Measurements from ENCODE around the gene KRT72. TPM values are rescaled to one million over a fixed set of nuclear protein-coding genes. Genes with fewer than 3 reads are reported as not detected.

The KRT72 gene
- total and polyA plus RNA-seq, 4 donors, result 0.10 to 0.51 (median 0.20) TPM

GRCh38 chr12:52575948-52576347 is 25.3 kb downstream of the KRT72 start:
- no peak overlapping the region for H3K4me3 ChIP-seq (ENCODE audit: low read depth, low read length)
- H3K36me3 ChIP-seq (ENCODE audit: control insufficient read depth, insufficient read depth, low read length), result no peaks in the 10 kb centered on the region
- H3K27me3 ChIP-seq (ENCODE audit: control insufficient read depth, insufficient read depth, low read length), result no peaks in the 10 kb centered on the region
- H3K9me3 ChIP-seq (ENCODE audit: control insufficient read depth, insufficient read depth, low read length), result no peaks in the 10 kb centered on the region
- H3K4me1 ChIP-seq (ENCODE audit: control insufficient read depth, insufficient read depth, low read length), result peaks cover 3% of the 10 kb centered on the region
- no peak overlapping the region for H3K27ac ChIP-seq (ENCODE audit: low read depth, low read length)
- DNase-seq (ENCODE audit: low read depth in 4 of 6, low spot score in 6 of 6), result no peak
- 75% methylated on average over 3 of the region's 3 CpGs for WGBS (ENCODE audit: insufficient coverage)

- no peak overlapping the region for H3K27ac ChIP-seq (ENCODE audit: low read depth, low read length)
Measured at GRCh38 chr12:52575256-52575655, 26.0 kb downstream of the KRT72 start.

DNA sequence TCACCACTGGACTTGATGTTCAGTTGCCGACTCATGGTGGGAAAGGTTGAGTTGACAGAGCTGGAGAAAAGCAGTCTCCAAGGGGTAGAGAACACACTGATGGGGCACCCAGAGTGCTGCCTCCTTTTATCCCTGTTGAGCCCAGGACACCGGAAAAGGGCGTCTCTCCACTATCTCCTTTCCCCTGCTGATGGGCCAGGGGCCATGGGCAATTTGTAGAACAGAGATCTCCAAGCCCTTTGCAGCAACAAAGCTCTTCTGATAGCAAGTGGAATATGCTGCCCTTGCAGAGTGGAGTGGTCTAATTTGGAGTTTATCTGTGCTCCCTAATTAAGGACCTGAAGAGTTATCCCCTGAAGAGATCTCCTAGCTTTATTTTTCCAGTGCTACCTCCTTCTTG is 27.5 kb downstream of the KRT72 start, which contains the start of gene KRT74:
Gene KRT74, minus strand, starts transcription at position 101 of the 400 bp plus-strand sequence. Its CDS starts 66 bp downstream, at position 35.
- Histone ChIP-seq H3K4me1 (ENCODE audit: control insufficient read depth, insufficient read depth, low read length) (no peaks in the 10 kb centered on the region), H3K9me3 (ENCODE audit: control insufficient read depth, insufficient read depth, low read length) (no peaks in the 10 kb centered on the region), H3K27me3 (ENCODE audit: control insufficient read depth, insufficient read depth, low read length) (no peaks in the 10 kb centered on the region), H3K27ac (ENCODE audit: low read depth, low read length) (no peak within 1 kb of the TSS), H3K36me3 (ENCODE audit: control insufficient read depth, insufficient read depth, low read length) (no peaks in the 10 kb centered on the region), H3K4me3 (ENCODE audit: low read depth, low read length) (no peak within 1 kb of the TSS)
- no peak for DNase-seq (ENCODE audit: low read depth in 4 of 6, low spot score in 6 of 6)
- no CpG with 5 or more reads among the region's 3 CpGs for WGBS (ENCODE audit: insufficient coverage)

More at GRCh38 chr12:52575256-52575655, 26.0 kb downstream of the KRT72 start:
- Histone ChIP-seq H3K36me3 (ENCODE audit: control insufficient read depth, insufficient read depth, low read length) (no peaks in the 10 kb centered on the region), H3K9me3 (ENCODE audit: control insufficient read depth, insufficient read depth, low read length) (no peaks in the 10 kb centered on the region), H3K4me3 (ENCODE audit: low read depth, low read length) (no peak overlapping the region), H3K4me1 (ENCODE audit: control insufficient read depth, insufficient read depth, low read length) (no peaks in the 10 kb centered on the region), H3K27me3 (ENCODE audit: control insufficient read depth, insufficient read depth, low read length) (no peaks in the 10 kb centered on the region)
- DNase-seq (ENCODE audit: low read depth in 4 of 6, low spot score in 6 of 6), result no peak
- WGBS (ENCODE audit: insufficient coverage), result 93% methylated on average over 8 of the region's 9 CpGs

- 78% methylated on average over 15 of the region's 15 CpGs for WGBS (ENCODE audit: insufficient coverage)
Measured at GRCh38 chr12:52573306-52573705, 28.0 kb downstream of the KRT72 start.

GRCh38 chr12:52570511-52570910 is 30.8 kb downstream of the KRT72 start:
- H3K27me3 ChIP-seq (ENCODE audit: control insufficient read depth, insufficient read depth, low read length), result no peaks in the 10 kb centered on the region
- no peak overlapping the region for H3K27ac ChIP-seq (ENCODE audit: low read depth, low read length)
- DNase-seq (ENCODE audit: low read depth in 4 of 6, low spot score in 6 of 6), result no peak
- WGBS (ENCODE audit: insufficient coverage), result 92% methylated on average over 10 of the region's 10 CpGs
- no peak overlapping the region for H3K4me3 ChIP-seq (ENCODE audit: low read depth, low read length)
- no peaks in the 10 kb centered on the region for H3K36me3 ChIP-seq (ENCODE audit: control insufficient read depth, insufficient read depth, low read length)
- peaks cover 8% of the 10 kb centered on the region for H3K4me1 ChIP-seq (ENCODE audit: control insufficient read depth, insufficient read depth, low read length)
- H3K9me3 ChIP-seq (ENCODE audit: control insufficient read depth, insufficient read depth, low read length), result no peaks in the 10 kb centered on the region

More at GRCh38 chr12:52573306-52573705, 28.0 kb downstream of the KRT72 start:
- Histone ChIP-seq H3K9me3 (ENCODE audit: control insufficient read depth, insufficient read depth, low read length) (no peaks in the 10 kb centered on the region), H3K4me1 (ENCODE audit: control insufficient read depth, insufficient read depth, low read length) (no peaks in the 10 kb centered on the region), H3K4me3 (ENCODE audit: low read depth, low read length) (no peak overlapping the region), H3K36me3 (ENCODE audit: control insufficient read depth, insufficient read depth, low read length) (no peaks in the 10 kb centered on the region), H3K27me3 (ENCODE audit: control insufficient read depth, insufficient read depth, low read length) (no peaks in the 10 kb centered on the region), H3K27ac (ENCODE audit: low read depth, low read length) (no peak overlapping the region)
- DNase-seq (ENCODE audit: low read depth in 4 of 6, low spot score in 6 of 6), result no peak

DNA sequence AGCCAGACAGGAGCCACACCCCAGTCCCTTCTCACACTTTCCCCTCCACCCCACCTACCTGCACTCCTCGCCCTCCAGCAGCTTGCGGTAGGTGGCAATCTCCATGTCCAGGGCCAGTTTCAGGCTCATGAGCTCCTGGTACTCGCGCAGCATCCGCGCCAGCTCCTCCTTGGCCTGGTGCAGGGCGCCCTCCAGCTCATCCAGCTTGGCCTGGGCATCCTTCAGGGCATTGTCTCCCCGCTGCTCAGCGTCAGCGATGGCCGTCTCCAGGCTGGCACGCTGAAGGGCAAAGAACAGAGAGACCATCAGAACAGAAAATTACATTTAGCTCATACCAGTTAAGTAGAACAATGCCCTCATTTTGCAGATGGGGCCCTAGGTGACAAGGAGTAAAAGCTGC is 33.2 kb downstream of the KRT72 start:
- no peak overlapping the region for H3K4me3 ChIP-seq (ENCODE audit: low read depth, low read length)
- no peak for DNase-seq (ENCODE audit: low read depth in 4 of 6, low spot score in 6 of 6)
- H3K4me1 ChIP-seq (ENCODE audit: control insufficient read depth, insufficient read depth, low read length), result peaks cover 8% of the 10 kb centered on the region
- no peaks in the 10 kb centered on the region for H3K9me3 ChIP-seq (ENCODE audit: control insufficient read depth, insufficient read depth, low read length)
- WGBS (ENCODE audit: insufficient coverage), result 91% methylated on average over 8 of the region's 12 CpGs
- no peaks in the 10 kb centered on the region for H3K27me3 ChIP-seq (ENCODE audit: control insufficient read depth, insufficient read depth, low read length)
- H3K27ac ChIP-seq (ENCODE audit: low read depth, low read length), result no peak overlapping the region
- no peaks in the 10 kb centered on the region for H3K36me3 ChIP-seq (ENCODE audit: control insufficient read depth, insufficient read depth, low read length)

DNA sequence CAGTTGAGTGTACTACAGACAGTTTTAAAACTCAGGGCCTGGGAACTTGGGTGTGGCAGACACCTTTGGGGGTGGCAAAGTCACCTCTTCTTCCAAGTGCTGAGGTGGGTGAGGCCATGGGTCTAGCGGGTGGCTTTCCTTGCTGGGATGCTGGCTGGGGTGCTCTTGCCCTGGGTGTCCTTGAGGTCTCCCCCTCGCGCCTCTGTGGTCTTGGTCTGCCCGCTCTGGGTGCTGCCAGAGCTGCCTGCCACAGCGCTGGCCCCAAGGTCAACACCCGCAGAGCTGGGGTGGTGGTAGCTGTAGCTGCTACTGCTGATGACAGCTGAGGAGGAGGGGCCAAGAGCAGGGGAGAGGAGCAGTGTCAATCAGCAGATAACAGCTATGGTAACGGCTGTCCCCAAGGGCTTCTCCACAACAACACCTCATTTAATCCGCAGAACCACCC is 34.4 kb downstream of the KRT72 start:
- WGBS (ENCODE audit: insufficient coverage), result 76% methylated on average over 5 of the region's 8 CpGs
- DNase-seq (ENCODE audit: low read depth in 4 of 6, low spot score in 6 of 6), result peak in 1 of 6 donors; percentile 26
- Histone ChIP-seq H3K27me3 (ENCODE audit: control insufficient read depth, insufficient read depth, low read length) (peaks cover 4% of the 10 kb centered on the region), H3K36me3 (ENCODE audit: control insufficient read depth, insufficient read depth, low read length) (no peaks in the 10 kb centered on the region), H3K4me1 (ENCODE audit: control insufficient read depth, insufficient read depth, low read length) (peaks cover 8% of the 10 kb centered on the region), H3K4me3 (ENCODE audit: low read depth, low read length) (no peak overlapping the region), H3K9me3 (ENCODE audit: control insufficient read depth, insufficient read depth, low read length) (no peaks in the 10 kb centered on the region), H3K27ac (ENCODE audit: low read depth, low read length) (no peak overlapping the region)

GRCh38 chr12:52564582-52564981 is 36.7 kb downstream of the KRT72 start:
- peaks cover 4% of the 10 kb centered on the region for H3K27me3 ChIP-seq (ENCODE audit: control insufficient read depth, insufficient read depth, low read length)
- H3K27ac ChIP-seq (ENCODE audit: low read depth, low read length), result no peak overlapping the region
- no peaks in the 10 kb centered on the region for H3K9me3 ChIP-seq (ENCODE audit: control insufficient read depth, insufficient read depth, low read length)
- no peak overlapping the region for H3K4me3 ChIP-seq (ENCODE audit: low read depth, low read length)
- H3K4me1 ChIP-seq (ENCODE audit: control insufficient read depth, insufficient read depth, low read length), result peaks cover 8% of the 10 kb centered on the region
- no peak for DNase-seq (ENCODE audit: low read depth in 4 of 6, low spot score in 6 of 6)
- 38% methylated on average over 1 of the region's 1 CpG for WGBS (ENCODE audit: insufficient coverage)
- no peaks in the 10 kb centered on the region for H3K36me3 ChIP-seq (ENCODE audit: control insufficient read depth, insufficient read depth, low read length)

- DNase-seq (ENCODE audit: low read depth in 4 of 6, low spot score in 6 of 6), result no peak
- H3K9me3 ChIP-seq (ENCODE audit: control insufficient read depth, insufficient read depth, low read length), result no peaks in the 10 kb centered on the region
- no peak overlapping the region for H3K27ac ChIP-seq (ENCODE audit: low read depth, low read length)
- H3K36me3 ChIP-seq (ENCODE audit: control insufficient read depth, insufficient read depth, low read length), result no peaks in the 10 kb centered on the region
- 68% methylated on average over 2 of the region's 3 CpGs for WGBS (ENCODE audit: insufficient coverage)
- H3K27me3 ChIP-seq (ENCODE audit: control insufficient read depth, insufficient read depth, low read length), result peaks cover 7% of the 10 kb centered on the region
- H3K4me1 ChIP-seq (ENCODE audit: control insufficient read depth, insufficient read depth, low read length), result peaks cover 8% of the 10 kb centered on the region
- no peak overlapping the region for H3K4me3 ChIP-seq (ENCODE audit: low read depth, low read length)
Measured at GRCh38 chr12:52561880-52562449, 39.3 kb downstream of the KRT72 start.

GRCh38 chr12:52559979-52560378 is 41.3 kb downstream of the KRT72 start:
- Histone ChIP-seq H3K27ac (ENCODE audit: low read depth, low read length) (no peak overlapping the region), H3K4me1 (ENCODE audit: control insufficient read depth, insufficient read depth, low read length) (peaks cover 5% of the 10 kb centered on the region), H3K9me3 (ENCODE audit: control insufficient read depth, insufficient read depth, low read length) (no peaks in the 10 kb centered on the region), H3K36me3 (ENCODE audit: control insufficient read depth, insufficient read depth, low read length) (no peaks in the 10 kb centered on the region), H3K4me3 (ENCODE audit: low read depth, low read length) (no peak overlapping the region), H3K27me3 (ENCODE audit: control insufficient read depth, insufficient read depth, low read length) (peaks cover 7% of the 10 kb centered on the region)
- no peak for DNase-seq (ENCODE audit: low read depth in 4 of 6, low spot score in 6 of 6)
- 89% methylated on average over 4 of the region's 4 CpGs for WGBS (ENCODE audit: insufficient coverage)
